ENCODE results near the gene STK38.

Gene STK38

GRCh38 chr6:36469148-36469661 is 78.1 kb downstream of the STK38 start:
- H3K4me3 ChIP-seq (replicated peaks; ENCODE audit: insufficient read depth, low read length): no peak overlapping the region
- TF ChIP-seq CTCF (IDR thresholded peaks at IDR 0.05; ENCODE audit: insufficient read depth, low read length) (no peak), GABPA (IDR thresholded peaks at IDR 0.05; ENCODE audit: low read depth) (no peak), REST (IDR thresholded peaks at IDR 0.05; ENCODE audit: insufficient replicate concordance, low read depth) (no peak), POLR2AphosphoS5 (IDR thresholded peaks at IDR 0.05; ENCODE audit: low read depth) (no peak), SPI1 (IDR thresholded peaks at IDR 0.05; ENCODE audit: borderline replicate concordance, low read depth) (no peak)
- H3K27ac ChIP-seq (replicated peaks): no peak overlapping the region
- DNase-seq (ENCODE audit: low read depth in 1 of 2, low spot score in 1 of 2): no peak
- H3K27me3 ChIP-seq (ENCODE audit: insufficient read depth, poor library complexity, severe bottlenecking): no peaks in the 10 kb centered on the region

GRCh38 chr6:36467625-36468024 is 79.7 kb downstream of the STK38 start:
- Histone ChIP-seq H3K27ac (replicated peaks) (no peak overlapping the region), H3K27me3 (ENCODE audit: insufficient read depth, poor library complexity, severe bottlenecking) (no peaks in the 10 kb centered on the region), H3K4me3 (replicated peaks; ENCODE audit: insufficient read depth, low read length) (no peak overlapping the region)
- no peak for DNase-seq (ENCODE audit: low read depth in 1 of 2, low spot score in 1 of 2)
- no peak for TF ChIP-seq POLR2AphosphoS5 (IDR thresholded peaks at IDR 0.05; ENCODE audit: low read depth)
- TF ChIP-seq REST (IDR thresholded peaks at IDR 0.05; ENCODE audit: insufficient replicate concordance, low read depth): no peak
- TF ChIP-seq SPI1 (IDR thresholded peaks at IDR 0.05; ENCODE audit: borderline replicate concordance, low read depth): no peak
- TF ChIP-seq GABPA (IDR thresholded peaks at IDR 0.05; ENCODE audit: low read depth): no peak
- no peak for TF ChIP-seq CTCF (IDR thresholded peaks at IDR 0.05; ENCODE audit: insufficient read depth, low read length)

- DNase-seq (ENCODE audit: low read depth in 1 of 2, low spot score in 1 of 2): no peak
- Histone ChIP-seq H3K27me3 (ENCODE audit: insufficient read depth, poor library complexity, severe bottlenecking) (no peaks in the 10 kb centered on the region), H3K27ac (replicated peaks) (no peak overlapping the region), H3K4me3 (replicated peaks; ENCODE audit: insufficient read depth, low read length) (no peak overlapping the region)
- TF ChIP-seq REST (IDR thresholded peaks at IDR 0.05; ENCODE audit: insufficient replicate concordance, low read depth) (no peak), POLR2AphosphoS5 (IDR thresholded peaks at IDR 0.05; ENCODE audit: low read depth) (no peak), CTCF (IDR thresholded peaks at IDR 0.05; ENCODE audit: insufficient read depth, low read length) (no peak), SPI1 (IDR thresholded peaks at IDR 0.05; ENCODE audit: borderline replicate concordance, low read depth) (no peak), GABPA (IDR thresholded peaks at IDR 0.05; ENCODE audit: low read depth) (no peak)
Measured at GRCh38 chr6:36464233-36464632, 83.0 kb downstream of the STK38 start.
